HEK293 (cell line): ENCODE data around the gene GPR37.

Experiments
- CTCF ChIA-PET: fragments of 350-600 bp; formaldehyde crosslinking; extraction: SDS; loops from one replicate; lab custom pipeline; 2021; ENCODE audit warnings: antibody characterized with exemption; lab: Yijun Ruan, JAX
- POLR2A ChIA-PET: fragments of 300-600 bp; formaldehyde crosslinking; extraction: SDS; loops from one replicate; lab custom pipeline; 2020; ENCODE audit warnings: antibody characterized with exemption, inconsistent platforms; lab: Yijun Ruan, JAX
- H3K27ac ChIP-seq: fragments of 200-500 bp; sonication (Bioruptor generic); 2 replicates; pipeline ENCODE4 v1.5.1; 2014; ENCODE audit warnings: low read depth, low read length, control low read depth, inconsistent platforms; ENCODE audit errors: extremely low read depth
- H3K36me3 ChIP-seq, 2 experiments: fragments of 200-500 bp in 1 of 2; sonication (Bioruptor generic) in 1 of 2; 1 replicate in 1 of 2; 2 replicates in 1 of 2; pipeline ENCODE4 v1.5.1; 2014 to 2017; ENCODE audit warnings: inconsistent platforms in 2 of 2, low read length in 2 of 2; ENCODE audit not compliant: control insufficient read depth in 2 of 2, insufficient read depth in 1 of 2
- H3K4me1 ChIP-seq: fragments of 200-500 bp; sonication (Bioruptor generic); 2 replicates; pipeline ENCODE4 v1.5.1; 2014; ENCODE audit warnings: mild to moderate bottlenecking, low read length, inconsistent platforms; ENCODE audit not compliant: control insufficient read depth, insufficient read depth
- H3K4me3 ChIP-seq: 2 replicates; pipeline ENCODE4 v1.5.1; 2011; ENCODE audit warnings: low read depth, mild to moderate bottlenecking, control low read depth, low read length, moderate library complexity
- H3K9me3 ChIP-seq: fragments of 200-500 bp; sonication (Bioruptor generic); 2 replicates; pipeline ENCODE4 v1.5.1; 2014; ENCODE audit warnings: low read depth, low read length, inconsistent platforms; ENCODE audit not compliant: control insufficient read depth, insufficient read depth
- GLIS2 ChIP-seq: fragments of 450-650 bp; formaldehyde crosslinking; IDR thresholded peaks from 2 replicates; pipeline ENCODE4 v1.5.1; 2016; ENCODE audit warnings: missing biosample characterization, missing genetic modification characterization
- KLF7 ChIP-seq: fragments of 450-650 bp; formaldehyde crosslinking; IDR thresholded peaks from 2 replicates; pipeline ENCODE4 v1.5.1; 2016; ENCODE audit warnings: missing biosample characterization, missing genetic modification characterization, borderline replicate concordance
- WT1 ChIP-seq: fragments of 450-650 bp; formaldehyde crosslinking; IDR thresholded peaks from 2 replicates; pipeline ENCODE4 v1.5.1; 2016; ENCODE audit warnings: missing biosample characterization, missing genetic modification characterization
- ZBTB26 ChIP-seq: fragments of 450-650 bp; formaldehyde crosslinking; optimal IDR thresholded peaks from 2 replicates; pipeline ENCODE3; 2016; ENCODE audit warnings: missing biosample characterization, mild to moderate bottlenecking, missing genetic modification characterization
- ZBTB44 ChIP-seq: fragments of 450-650 bp; IDR thresholded peaks from 2 replicates; pipeline ENCODE4 v1.5.1; 2018; ENCODE audit warnings: missing biosample characterization, mild to moderate bottlenecking, missing genetic modification characterization
- ZFP3 ChIP-seq: fragments of 450-650 bp; formaldehyde crosslinking; IDR thresholded peaks from 2 replicates; pipeline ENCODE4 v1.5.1; 2016; ENCODE audit warnings: low read depth, missing biosample characterization, missing genetic modification characterization
- ZFP69B ChIP-seq: fragments of 450-650 bp; formaldehyde crosslinking; IDR thresholded peaks from 2 replicates; pipeline ENCODE4 v1.5.1; 2016; ENCODE audit warnings: missing biosample characterization, missing genetic modification characterization
- ZNF19 ChIP-seq: fragments of 450-650 bp; formaldehyde crosslinking; IDR thresholded peaks from 2 replicates; pipeline ENCODE4; 2016; ENCODE audit warnings: missing biosample characterization, missing genetic modification characterization, low read depth
- ZNF214 ChIP-seq: fragments of 450-650 bp; formaldehyde crosslinking; IDR thresholded peaks from 2 replicates; pipeline ENCODE4 v1.5.1; 2017; ENCODE audit warnings: missing biosample characterization, mild to moderate bottlenecking, missing genetic modification characterization, borderline replicate concordance
- ZNF274 ChIP-seq, 2 experiments: fragments of 200-500 bp in 1 of 2; fragments of 450-650 bp in 1 of 2; sonication (Bioruptor generic) in 1 of 2; formaldehyde crosslinking in 1 of 2; IDR thresholded peaks; 2 replicates each; pipeline versions ENCODE4 v1.5.1 to v1.6.1; 2014 to 2016; ENCODE audit warnings: borderline replicate concordance in 1 of 2, inconsistent platforms in 1 of 2, low read length in 1 of 2, missing biosample characterization in 1 of 2, missing genetic modification characterization in 1 of 2
- ZNF426 ChIP-seq: fragments of 450-650 bp; formaldehyde crosslinking; IDR thresholded peaks from 2 replicates; pipeline ENCODE4 v1.5.1; 2017; ENCODE audit warnings: missing biosample characterization, missing genetic modification characterization, mild to moderate bottlenecking, inconsistent platforms, moderate library complexity
- ZNF433 ChIP-seq: fragments of 450-650 bp; formaldehyde crosslinking; IDR thresholded peaks from 2 replicates; pipeline ENCODE4 v1.5.1; 2016; ENCODE audit warnings: missing biosample characterization, missing genetic modification characterization, low read depth
- ZNF48 ChIP-seq: fragments of 450-650 bp; formaldehyde crosslinking; IDR thresholded peaks from 2 replicates; pipeline ENCODE4 v1.5.1; 2016; ENCODE audit warnings: missing biosample characterization, missing genetic modification characterization
- ZNF514 ChIP-seq: fragments of 450-650 bp; formaldehyde crosslinking; IDR thresholded peaks from 2 replicates; pipeline ENCODE4 v1.5.1; 2016; ENCODE audit warnings: missing biosample characterization, missing genetic modification characterization
- ZNF677 ChIP-seq: fragments of 450-650 bp; IDR thresholded peaks from 2 replicates; pipeline ENCODE4 v1.5.0; 2018; ENCODE audit warnings: missing biosample characterization, mild to moderate bottlenecking, missing genetic modification characterization, moderate library complexity
- ZNF707 ChIP-seq: fragments of 450-650 bp; formaldehyde crosslinking; IDR thresholded peaks from 2 replicates; pipeline ENCODE4 v1.5.1; 2016; ENCODE audit warnings: missing biosample characterization, missing genetic modification characterization
- ZNF837 ChIP-seq: fragments of 450-650 bp; formaldehyde crosslinking; IDR thresholded peaks from 2 replicates; pipeline ENCODE4 v1.5.1; 2016; ENCODE audit warnings: missing biosample characterization, missing genetic modification characterization
- ZSCAN18 ChIP-seq: fragments of 450-650 bp; formaldehyde crosslinking; IDR thresholded peaks from 2 replicates; pipeline ENCODE4 v1.5.1; 2016; ENCODE audit warnings: missing biosample characterization, missing genetic modification characterization
- ZXDB ChIP-seq: fragments of 450-650 bp; formaldehyde crosslinking; IDR thresholded peaks from 2 replicates; pipeline ENCODE4 v1.5.1; 2016; ENCODE audit warnings: missing biosample characterization, missing genetic modification characterization
- TF ChIP-seq, protein P1 (sequence below): IDR thresholded peaks from 2 replicates; pipeline ENCODE4 v1.6.1; 2011; ENCODE audit warnings: mild to moderate bottlenecking, low read depth, low read length, borderline replicate concordance
- TF ChIP-seq, protein P2 (sequence below): fragments of 450-650 bp; formaldehyde crosslinking; IDR thresholded peaks from 2 replicates; pipeline ENCODE4 v1.5.1; 2017; ENCODE audit warnings: missing biosample characterization, mild to moderate bottlenecking, missing genetic modification characterization, moderate library complexity

The GPR37 gene

GRCh38 chr7:124773339-124773738 is 7.7 kb upstream of the GPR37 start:
- TF ChIP-seq, protein P1, sequence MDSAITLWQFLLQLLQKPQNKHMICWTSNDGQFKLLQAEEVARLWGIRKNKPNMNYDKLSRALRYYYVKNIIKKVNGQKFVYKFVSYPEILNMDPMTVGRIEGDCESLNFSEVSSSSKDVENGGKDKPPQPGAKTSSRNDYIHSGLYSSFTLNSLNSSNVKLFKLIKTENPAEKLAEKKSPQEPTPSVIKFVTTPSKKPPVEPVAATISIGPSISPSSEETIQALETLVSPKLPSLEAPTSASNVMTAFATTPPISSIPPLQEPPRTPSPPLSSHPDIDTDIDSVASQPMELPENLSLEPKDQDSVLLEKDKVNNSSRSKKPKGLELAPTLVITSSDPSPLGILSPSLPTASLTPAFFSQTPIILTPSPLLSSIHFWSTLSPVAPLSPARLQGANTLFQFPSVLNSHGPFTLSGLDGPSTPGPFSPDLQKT = no peak
- Histone ChIP-seq H3K36me3 (no peaks in the 10 kb centered on the region), H3K4me1 (peaks cover 5% of the 10 kb centered on the region), H3K9me3 (no peaks in the 10 kb centered on the region), H3K4me3 (no peak overlapping the region), H3K27ac (no peak overlapping the region)
- ChIA-PET POLR2A (no interaction called here), CTCF (interaction anchor here (0.6 kb wide), 1 partner anchor 82 kb away, joined by 3 read pairs; no protein-coding TSS in a partner anchor)

GRCh38 chr7:124769136-124769535 is 3.5 kb upstream of the GPR37 start:
- H3K36me3 ChIP-seq = no peaks in the 10 kb centered on the region
- CTCF ChIA-PET = no interaction called here
- H3K9me3 ChIP-seq = no peaks in the 10 kb centered on the region
- H3K4me1 ChIP-seq = no peaks in the 10 kb centered on the region; the same call in 1 of the 2 replicates
- no peak overlapping the region for H3K27ac ChIP-seq
- POLR2A ChIA-PET = no interaction called here
- TF ChIP-seq ZFP69B (tag by site-specific recombination) (no peak), ZSCAN18 (tag by site-specific recombination) (no peak), ZNF677 (tag by site-specific recombination) (no peak), ZBTB26 (tag by site-specific recombination) (no peak), ZNF514 (no peak), GLIS2 (tag by site-specific recombination) (no peak), ZNF19 (tag by site-specific recombination) (no peak), ZNF274 (IDR thresholded peaks at IDR 0.05; ENCODE audit: low read length) (no peak), ZNF274 (tag by site-specific recombination; IDR thresholded peaks at IDR 0.05; ENCODE audit: borderline replicate concordance) (no peak), ZNF426 (tag by site-specific recombination) (no peak), ZNF433 (no peak), ZNF707 (tag by site-specific recombination) (no peak), ZFP3 (tag by site-specific recombination) (no peak)
- no peak overlapping the region for H3K4me3 ChIP-seq

DNA sequence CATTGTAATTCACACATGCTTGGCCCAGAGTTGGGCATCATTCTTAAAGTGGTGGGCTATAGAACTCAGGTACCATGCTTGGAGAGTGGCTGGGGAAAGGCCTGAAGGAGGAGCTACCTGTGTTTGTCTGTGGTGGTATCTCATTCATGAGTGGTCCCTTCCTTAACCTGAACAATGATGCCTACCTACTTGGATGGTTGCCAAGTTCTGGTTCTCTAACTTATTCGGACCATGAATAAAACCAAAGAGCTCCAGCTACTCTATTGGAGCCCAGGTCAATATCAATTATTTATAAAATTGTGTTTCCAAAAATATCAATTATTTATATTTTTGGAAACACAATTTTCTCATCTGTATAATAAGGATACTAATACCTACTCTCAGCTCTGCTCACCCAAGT is 2.9 kb upstream of the GPR37 start:
- ChIA-PET POLR2A (no interaction called here), CTCF (interaction anchor here (0.6 to 1.3 kb wide), 3 partner anchors 17 to 682 kb away, joined by 3 to 5 read pairs (median 3); no protein-coding TSS in a partner anchor)
- Histone ChIP-seq H3K9me3 (no peaks in the 10 kb centered on the region), H3K4me3 (no peak overlapping the region), H3K4me1 (no peaks in the 10 kb centered on the region; the same call in 1 of the 2 replicates), H3K36me3 (no peaks in the 10 kb centered on the region), H3K27ac (no peak overlapping the region)
- TF ChIP-seq ZNF48 (tag by site-specific recombination) = no peak
- TF ChIP-seq ZNF837 (tag by site-specific recombination) = no peak
- TF ChIP-seq, protein P2, sequence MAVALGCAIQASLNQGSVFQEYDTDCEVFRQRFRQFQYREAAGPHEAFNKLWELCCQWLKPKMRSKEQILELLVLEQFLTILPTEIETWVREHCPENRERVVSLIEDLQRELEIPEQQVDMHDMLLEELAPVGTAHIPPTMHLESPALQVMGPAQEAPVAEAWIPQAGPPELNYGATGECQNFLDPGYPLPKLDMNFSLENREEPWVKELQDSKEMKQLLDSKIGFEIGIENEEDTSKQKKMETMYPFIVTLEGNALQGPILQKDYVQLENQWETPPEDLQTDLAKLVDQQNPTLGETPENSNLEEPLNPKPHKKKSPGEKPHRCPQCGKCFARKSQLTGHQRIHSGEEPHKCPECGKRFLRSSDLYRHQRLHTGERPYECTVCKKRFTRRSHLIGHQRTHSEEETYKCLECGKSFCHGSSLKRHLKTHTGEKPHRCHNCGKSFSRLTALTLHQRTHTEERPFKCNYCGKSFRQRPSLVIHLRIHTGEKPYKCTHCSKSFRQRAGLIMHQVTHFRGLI (tag by site-specific recombination) = no peak
- TF ChIP-seq WT1 (tag by site-specific recombination) = no peak
- no peak for TF ChIP-seq ZNF214 (tag by site-specific recombination)
- TF ChIP-seq ZXDB = no peak
- TF ChIP-seq KLF7 (tag by site-specific recombination) = no peak
- TF ChIP-seq ZBTB44 = no peak
